Activated T-cell treated with anti-CD3 and anti-CD28 coated beads, Interleukin-2, amount 50 U/mL, for 4 hours (primary cell): ENCODE data around the gene SENP1. TPM values are rescaled to one million over a fixed set of nuclear protein-coding genes. Genes with fewer than 3 reads are reported as not detected.
"Not testable (repeated sequence)": the region's sequence is repeated elsewhere in the genome, so short reads cannot be mapped to it uniquely, and the experiment has no call there.

Experiments used
- ATAC-seq, 2 donors: fragments of 200-7000 bp; cut with Tn5 transposase; one replicate each; pipeline ENCODE4 v1.10.0; 2021
- DNase-seq: peaks from one replicate; pipeline ENCODE4 v3.0.0-alpha.2; 2020
- H3K27me3 Mint-ChIP-seq: one replicate; pipeline ENCODE4 v1.8.0; 2021; ENCODE audit warnings: low read depth, mixed read lengths
- H3K36me3 Mint-ChIP-seq: one replicate; pipeline ENCODE4 v1.8.0; 2022; ENCODE audit warnings: mixed read lengths; ENCODE audit not compliant: insufficient read depth
- H3K4me1 Mint-ChIP-seq: one replicate; pipeline ENCODE4 v1.8.0; 2021; ENCODE audit warnings: low read depth, mixed read lengths
- H3K4me3 Mint-ChIP-seq: one replicate; pipeline ENCODE4 v1.8.0; 2021; ENCODE audit warnings: mild to moderate bottlenecking, moderate library complexity, mixed read lengths
- H3K9me3 Mint-ChIP-seq: one replicate; pipeline ENCODE4 v1.8.0; 2021; ENCODE audit warnings: mixed read lengths
- total RNA-seq, 3 donors: library from RNA; stranded (reverse); gene quantifications; one replicate each; pipeline ENCODE4 v1.2.1, GENCODE V29; 2021

SENP1 gene
- total RNA-seq, 3 donors from 2014 or later = 44.3 to 54.0 (median 46.5) TPM

DNA sequence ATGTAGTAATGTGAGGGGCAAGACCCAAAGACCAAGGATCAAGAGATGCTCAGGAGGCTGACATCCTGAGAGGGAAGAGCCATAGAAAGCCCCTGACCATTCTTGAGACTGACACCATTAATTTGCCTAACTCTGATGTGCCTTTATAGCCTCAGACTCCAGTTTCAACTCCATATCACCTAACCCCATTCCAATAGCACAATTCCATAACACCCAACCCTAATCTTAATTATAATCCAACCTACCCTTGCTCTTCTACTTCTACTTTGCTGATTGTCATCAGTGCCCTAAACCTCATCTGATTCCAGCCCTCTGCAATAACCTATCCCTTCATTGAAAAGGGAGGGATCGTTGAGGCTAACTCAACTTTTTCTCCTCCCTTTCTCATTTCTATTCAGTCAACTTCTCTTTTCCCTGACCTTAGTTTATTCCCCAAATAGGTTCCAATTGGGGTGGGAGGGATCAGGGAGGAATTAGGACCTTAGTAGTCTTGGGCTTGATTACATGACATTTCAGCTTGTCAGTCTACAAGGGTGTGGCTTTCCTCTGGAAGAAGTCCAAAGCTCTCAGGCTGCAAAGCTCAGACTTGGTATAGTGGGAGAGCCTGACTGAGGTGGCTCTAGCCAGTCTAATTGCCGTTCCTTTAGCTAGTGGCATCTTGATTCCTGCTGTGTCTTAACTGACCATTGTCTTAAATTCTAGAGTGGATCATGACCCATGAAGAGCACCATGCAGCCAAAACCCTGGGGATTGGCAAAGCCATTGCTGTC, 16.4 kb upstream of the SENP1 start:
- H3K27me3 Mint-ChIP-seq = no peaks in the 10 kb centered on the region
- no peaks in the 10 kb centered on the region for H3K9me3 Mint-ChIP-seq
- peaks cover 13% of the 10 kb centered on the region for H3K36me3 Mint-ChIP-seq
- H3K4me1 Mint-ChIP-seq = peaks cover 19% of the 10 kb centered on the region
- no peak for ATAC-seq
- DNase-seq = no peak
- H3K4me3 Mint-ChIP-seq = no peak overlapping the region

DNA sequence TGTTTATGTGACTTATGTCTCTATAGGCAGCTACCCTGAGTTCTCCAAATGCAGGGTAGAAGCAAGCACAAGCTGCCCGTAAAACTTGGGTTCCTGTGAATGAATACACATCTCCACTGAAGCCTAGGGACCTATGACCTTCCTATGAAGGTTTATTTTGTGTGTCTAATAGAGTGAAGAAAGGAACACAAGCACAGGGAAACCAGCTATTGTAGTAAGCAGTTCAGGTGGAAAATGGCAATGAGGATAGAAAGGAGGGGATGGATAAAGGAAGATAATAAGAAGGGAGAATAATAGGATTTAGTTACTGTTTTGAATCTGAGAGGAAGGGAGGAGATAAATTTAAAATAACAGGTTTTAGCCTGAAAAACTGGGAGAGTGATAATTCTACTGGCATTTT, 15.6 kb upstream of the SENP1 start:
- no peak for DNase-seq
- Mint-ChIP-seq H3K4me3 (no peak overlapping the region), H3K36me3 (peaks cover 12% of the 10 kb centered on the region)

GRCh38 chr12:48119834-48120195, 13.9 kb upstream of the SENP1 start:
- Mint-ChIP-seq H3K9me3 (no peaks in the 10 kb centered on the region), H3K4me1 (peaks cover 19% of the 10 kb centered on the region), H3K27me3 (peaks cover 7% of the 10 kb centered on the region), H3K36me3 (peaks cover 12% of the 10 kb centered on the region), H3K4me3 (peak overlapping the region; percentile 97)
- no peak for ATAC-seq
- no peak for DNase-seq

More for the DNA sequence above, 15.6 kb upstream of the SENP1 start:
- Mint-ChIP-seq H3K4me1 (peaks cover 19% of the 10 kb centered on the region), H3K9me3 (no peaks in the 10 kb centered on the region), H3K27me3 (peaks cover 3% of the 10 kb centered on the region)
- no peak for ATAC-seq

- no peaks in the 10 kb centered on the region for H3K9me3 Mint-ChIP-seq
- H3K4me3 Mint-ChIP-seq = peak within 1 kb of the TSS; percentile 97
- ATAC-seq (peak; percentile 100), DNase-seq (peak; percentile 49)
- H3K4me1 Mint-ChIP-seq = peaks cover 19% of the 10 kb centered on the region
- H3K36me3 Mint-ChIP-seq = peaks cover 11% of the 10 kb centered on the region
- H3K27me3 Mint-ChIP-seq = peaks cover 12% of the 10 kb centered on the region
Measured at GRCh38 chr12:48119078-48119833, 13.4 kb upstream of the SENP1 start, which contains the start of gene PFKM. TSS of gene PFKM (plus strand) at chr12:48119364. CDS start at chr12:48122775, 3,411 bp downstream.

DNA sequence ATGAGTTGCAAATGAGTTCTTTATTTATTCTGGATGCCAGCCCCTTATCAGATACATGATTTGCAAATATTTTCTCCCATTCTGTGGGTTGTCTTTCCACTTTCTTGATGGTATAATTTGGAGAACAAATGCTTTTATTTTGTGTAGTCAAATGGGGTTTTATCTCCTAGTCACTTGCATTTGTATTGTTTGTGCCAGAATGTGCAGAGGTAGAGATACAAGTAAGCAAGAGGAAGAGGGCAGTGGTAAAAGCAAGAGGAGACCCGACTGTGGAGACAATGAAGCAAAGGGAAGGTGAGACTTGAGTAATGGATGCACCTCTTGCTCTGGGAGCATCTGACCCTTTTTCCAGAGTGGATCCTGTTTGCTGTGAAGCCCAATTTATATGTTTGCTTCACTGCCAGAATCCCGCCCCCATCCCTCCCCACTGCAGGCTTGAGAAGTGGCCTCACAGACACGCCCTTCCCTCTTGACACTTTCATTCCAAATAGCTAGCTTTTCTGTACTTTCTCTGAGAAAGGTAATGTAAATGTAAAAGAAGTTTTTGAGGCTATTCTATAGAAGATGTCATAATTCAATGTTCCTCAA, 12.5 kb upstream of the SENP1 start:
- ATAC-seq (no peak), DNase-seq (no peak)
- Mint-ChIP-seq H3K9me3 (no peaks in the 10 kb centered on the region), H3K4me3 (peak overlapping the region; percentile 97), H3K4me1 (peaks cover 19% of the 10 kb centered on the region), H3K27me3 (peaks cover 12% of the 10 kb centered on the region), H3K36me3 (peaks cover 7% of the 10 kb centered on the region)

GRCh38 chr12:48115957-48116356, 10.1 kb upstream of the SENP1 start:
- peaks cover 19% of the 10 kb centered on the region for H3K4me1 Mint-ChIP-seq
- no peak overlapping the region for H3K4me3 Mint-ChIP-seq
- H3K27me3 Mint-ChIP-seq = peaks cover 12% of the 10 kb centered on the region
- no peak for ATAC-seq
- no peaks in the 10 kb centered on the region for H3K9me3 Mint-ChIP-seq
- H3K36me3 Mint-ChIP-seq = no peaks in the 10 kb centered on the region
- DNase-seq = no peak

GRCh38 chr12:48111312-48111693, 5.4 kb upstream of the SENP1 start:
- not testable (repeated sequence) for DNase-seq, H3K9me3 Mint-ChIP-seq, H3K4me3 Mint-ChIP-seq, H3K27me3 Mint-ChIP-seq, H3K36me3 Mint-ChIP-seq, ATAC-seq
- peaks cover 23% of the 10 kb centered on the region for H3K4me1 Mint-ChIP-seq

DNA sequence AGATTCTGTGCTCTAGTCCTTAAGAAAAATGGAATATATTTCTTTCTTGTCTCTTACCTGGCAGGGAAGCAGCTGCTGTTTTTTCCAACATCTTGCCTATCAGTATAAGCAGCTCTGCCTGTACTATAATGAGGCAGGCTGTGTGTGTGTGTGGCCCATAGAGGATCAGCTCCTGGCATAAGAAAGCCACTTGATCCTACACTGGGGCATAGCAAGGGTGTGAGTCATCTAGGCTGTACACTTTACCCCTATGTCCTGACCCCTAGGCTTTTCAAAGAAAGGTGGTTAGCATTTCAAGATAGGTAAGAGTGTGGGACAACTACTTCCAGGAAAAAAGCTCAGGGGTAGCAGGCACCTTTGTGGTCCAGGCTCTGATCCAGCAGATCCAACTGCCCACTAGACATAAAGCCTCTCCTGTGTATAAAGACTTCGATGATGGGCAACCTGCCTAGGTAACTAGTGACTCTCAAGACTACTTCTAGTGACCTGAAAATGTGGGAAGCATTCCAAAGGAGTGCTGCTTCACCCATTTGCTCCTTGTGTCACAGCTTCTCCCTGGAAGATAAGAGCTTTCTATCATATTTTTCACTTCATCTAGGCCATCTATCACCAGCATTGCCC, 4.9 kb upstream of the SENP1 start:
- H3K9me3 Mint-ChIP-seq = no peaks in the 10 kb centered on the region
- no peak overlapping the region for H3K4me3 Mint-ChIP-seq
- no peaks in the 10 kb centered on the region for H3K36me3 Mint-ChIP-seq
- DNase-seq (no peak), ATAC-seq (no peak)
- H3K27me3 Mint-ChIP-seq = peaks cover 9% of the 10 kb centered on the region
- H3K4me1 Mint-ChIP-seq = peaks cover 25% of the 10 kb centered on the region

DNA sequence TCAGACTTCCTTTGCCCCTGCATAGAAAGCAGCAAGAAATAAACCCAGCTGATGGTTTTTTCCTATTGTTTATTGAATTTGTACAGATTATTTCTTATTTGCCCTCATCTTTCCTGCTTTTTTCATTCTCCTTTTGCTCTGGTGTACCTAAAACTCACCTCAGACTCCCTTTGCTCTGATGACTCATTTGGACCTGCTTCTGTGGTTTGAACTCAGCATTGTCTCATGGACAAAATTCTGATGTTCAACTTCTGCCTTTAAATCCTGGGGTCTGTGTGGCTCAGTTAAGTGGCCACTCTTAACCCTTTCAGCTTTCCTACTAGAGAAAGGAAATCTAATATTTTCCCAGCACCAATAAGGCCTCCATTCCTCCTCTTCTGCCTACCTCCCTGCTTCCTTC, 3.5 kb upstream of the SENP1 start:
- Mint-ChIP-seq H3K9me3 (no peaks in the 10 kb centered on the region), H3K4me3 (no peak overlapping the region), H3K36me3 (no peaks in the 10 kb centered on the region), H3K4me1 (peaks cover 30% of the 10 kb centered on the region), H3K27me3 (peaks cover 1% of the 10 kb centered on the region)
- DNase-seq (no peak), ATAC-seq (no peak)

- peaks cover 43% of the 10 kb centered on the region for H3K4me1 Mint-ChIP-seq
- H3K4me3 Mint-ChIP-seq = peak overlapping the region; percentile 87
- no peak for ATAC-seq
- H3K27me3 Mint-ChIP-seq = no peaks in the 10 kb centered on the region
- H3K36me3 Mint-ChIP-seq = no peaks in the 10 kb centered on the region
- H3K9me3 Mint-ChIP-seq = no peaks in the 10 kb centered on the region
- no peak for DNase-seq
Measured at GRCh38 chr12:48106681-48107613, 1.1 kb upstream of the SENP1 start.

DNA sequence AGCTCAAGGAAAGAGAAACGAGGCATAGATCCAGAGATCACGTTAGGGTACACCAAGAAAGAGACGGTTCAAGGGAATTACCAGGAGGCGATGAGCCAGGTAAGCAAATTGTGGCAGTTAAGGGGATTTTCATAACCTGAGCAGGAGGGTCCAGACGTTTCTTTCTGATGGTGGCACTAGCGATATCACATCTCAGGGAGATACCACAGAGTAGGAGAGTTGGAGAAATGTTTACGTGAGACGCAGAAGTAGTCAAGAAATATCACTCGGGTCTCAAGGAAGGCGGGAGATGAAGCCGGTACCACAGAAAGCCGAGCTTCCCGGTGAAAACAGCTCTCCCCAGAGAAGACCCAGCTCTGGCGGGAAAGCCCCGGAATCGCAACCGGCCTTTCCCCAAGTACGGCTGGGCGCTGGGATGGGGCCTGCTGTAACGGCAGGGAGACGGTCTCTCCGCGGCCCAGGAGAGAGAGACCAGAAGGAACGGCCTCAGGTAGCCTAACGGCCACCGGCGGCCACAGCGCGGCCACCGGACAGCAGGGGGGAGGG, 485 bp downstream of the SENP1 start:
- H3K4me3 Mint-ChIP-seq = peak overlapping the region; percentile 87
- no peaks in the 10 kb centered on the region for H3K9me3 Mint-ChIP-seq
- H3K36me3 Mint-ChIP-seq = no peaks in the 10 kb centered on the region
- DNase-seq (peak; percentile 40), ATAC-seq (peak; percentile 52 to 56)
- peaks cover 48% of the 10 kb centered on the region for H3K4me1 Mint-ChIP-seq
- H3K27me3 Mint-ChIP-seq = no peaks in the 10 kb centered on the region

GRCh38 chr12:48104531-48104930, 1.3 kb downstream of the SENP1 start:
- peaks cover 2% of the 10 kb centered on the region for H3K36me3 Mint-ChIP-seq
- ATAC-seq (no peak), DNase-seq (no peak)
- H3K4me3 Mint-ChIP-seq = peak overlapping the region; percentile 87
- peaks cover 47% of the 10 kb centered on the region for H3K4me1 Mint-ChIP-seq
- H3K27me3 Mint-ChIP-seq = no peaks in the 10 kb centered on the region
- no peaks in the 10 kb centered on the region for H3K9me3 Mint-ChIP-seq

DNA sequence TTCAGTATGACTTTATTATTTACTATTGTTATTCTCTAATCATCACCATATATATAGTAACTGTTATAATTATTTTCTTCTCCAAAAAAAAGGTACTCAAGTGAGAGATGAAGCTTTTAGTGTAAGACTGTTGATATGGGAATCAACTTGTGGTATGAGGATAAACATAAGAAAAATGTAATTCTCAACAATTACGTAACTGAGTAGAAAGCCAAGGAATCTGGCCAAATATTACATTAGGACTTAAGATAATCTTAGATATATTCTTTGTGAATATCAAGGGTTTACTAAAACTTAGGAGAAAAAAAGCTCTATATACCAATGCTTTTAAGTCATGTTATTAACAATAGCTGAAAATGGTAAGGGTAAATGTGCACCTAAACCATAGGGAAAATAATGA, 13.3 kb downstream of the SENP1 start:
- peaks cover 29% of the 10 kb centered on the region for H3K36me3 Mint-ChIP-seq
- H3K9me3 Mint-ChIP-seq = no peaks in the 10 kb centered on the region
- ATAC-seq (no peak), DNase-seq (no peak)
- H3K4me1 Mint-ChIP-seq = no peaks in the 10 kb centered on the region
- H3K4me3 Mint-ChIP-seq = no peak overlapping the region
- no peaks in the 10 kb centered on the region for H3K27me3 Mint-ChIP-seq
